ENCODE data around the gene PRR5L.
"Not testable (repeated sequence)": the region's sequence is repeated elsewhere in the genome, so short reads cannot be mapped to it uniquely, and the experiment has no call there.

Gene PRR5L

DNA sequence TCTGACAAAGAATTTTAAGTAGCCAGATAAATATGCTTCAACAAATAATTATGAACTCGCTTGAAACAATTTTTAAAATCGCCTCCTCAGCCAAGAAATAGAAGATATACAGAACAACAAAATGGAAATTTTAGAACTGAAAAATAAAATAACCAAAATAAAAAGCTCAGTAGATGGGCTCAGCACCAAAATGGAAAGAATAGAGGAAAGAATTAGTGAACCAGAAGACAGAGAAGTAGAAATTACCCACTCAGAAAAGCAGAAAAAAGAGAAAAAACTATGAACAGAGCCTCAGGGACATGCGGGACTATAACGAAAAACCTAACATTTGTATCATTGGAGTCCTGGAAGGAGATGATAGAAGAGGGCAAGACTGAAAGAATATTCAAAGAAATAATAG lies 14.2 kb upstream of the PRR5L start:
- no peak for DNase-seq

DNA sequence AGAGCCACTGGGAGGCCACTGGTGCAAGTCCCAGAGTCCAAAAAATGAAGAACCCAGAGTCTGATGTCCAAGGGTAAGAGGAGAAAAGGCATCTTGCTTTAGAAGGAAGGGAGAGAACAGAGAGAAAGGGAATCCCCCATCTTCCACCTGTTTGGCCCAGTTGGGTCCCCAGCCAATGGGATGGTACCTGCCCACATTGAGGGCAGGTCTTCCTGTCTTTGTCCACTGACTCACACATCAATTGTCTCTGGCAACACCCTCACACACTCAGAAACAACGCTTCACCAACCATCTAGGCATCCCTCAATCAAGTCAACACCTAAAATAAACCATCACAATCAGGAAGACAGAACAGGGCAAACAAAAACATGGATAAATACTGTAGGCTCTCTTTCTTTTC lies 13.2 kb upstream of the PRR5L start:
- no peak for DNase-seq

DNA sequence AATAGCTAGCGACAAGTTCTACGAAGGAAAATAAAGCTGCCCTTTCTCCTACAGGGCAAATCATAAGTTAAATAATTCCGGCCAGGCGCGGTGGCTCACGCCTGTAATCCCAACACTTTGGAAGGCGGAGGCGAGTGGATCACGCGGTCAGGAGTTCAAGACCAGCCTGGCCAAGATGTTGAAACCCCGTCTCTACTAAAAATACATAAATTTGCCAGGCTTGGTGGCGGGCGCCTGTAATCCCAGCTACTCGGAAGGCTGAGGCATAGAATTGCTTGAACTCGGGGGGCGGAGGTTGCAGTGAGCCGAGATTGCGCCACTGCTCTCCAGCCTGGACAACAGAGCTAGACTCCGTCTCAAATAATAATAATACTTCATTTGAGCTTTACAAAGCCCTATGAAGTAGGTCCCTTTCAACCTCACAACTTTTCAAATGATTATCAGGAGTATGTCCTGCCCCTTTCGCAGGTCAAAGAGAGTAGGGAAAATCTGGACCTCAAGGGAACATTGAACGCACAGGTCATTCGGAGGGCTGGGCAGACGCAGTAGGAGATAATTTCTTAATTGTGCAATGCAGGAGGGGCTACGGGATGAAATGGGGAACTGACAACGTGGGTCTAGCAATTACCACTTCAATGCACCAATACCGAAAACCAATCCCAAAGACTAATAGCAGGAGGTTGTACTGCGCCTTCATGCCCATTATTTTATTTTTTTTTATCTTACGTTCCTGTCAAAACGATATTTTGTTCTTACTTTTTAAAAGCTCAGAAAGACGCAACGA lies 7.5 kb upstream of the PRR5L start:
- DNase-seq: peak; percentile 42

DNA sequence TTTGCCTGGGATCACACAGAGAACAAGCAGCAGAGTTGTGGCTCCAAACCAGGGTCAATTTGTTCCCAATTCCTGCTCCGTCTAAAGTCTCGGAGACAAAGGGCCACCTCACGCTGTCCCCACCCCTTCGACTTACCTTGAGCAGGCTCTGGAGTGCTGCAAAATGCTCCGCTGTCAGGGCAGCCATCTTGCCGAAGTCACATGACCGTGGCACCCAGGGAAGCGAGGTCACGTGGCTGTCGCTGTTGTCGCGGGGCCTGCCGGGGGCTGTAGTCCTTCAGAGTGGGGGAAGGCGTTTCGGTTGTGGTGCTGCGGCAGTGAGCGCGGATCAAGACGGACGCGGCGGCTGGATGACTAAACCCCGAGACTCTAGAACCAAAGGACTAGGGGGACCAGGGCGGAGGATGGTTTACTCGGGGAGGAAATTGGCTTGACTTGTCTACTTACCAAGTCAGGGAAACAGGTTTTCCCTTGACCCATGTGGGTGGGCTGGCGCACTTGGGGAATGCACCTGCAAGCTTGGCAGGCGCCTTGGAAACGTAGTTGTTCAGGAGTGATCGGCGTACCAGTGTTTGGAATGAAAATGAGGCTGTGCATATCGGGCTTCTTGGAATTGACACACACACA lies 6.7 kb upstream of the PRR5L start, which contains the start of gene COMMD9:
Gene COMMD9 (minus strand): TSS at position 199 of the 627 bp plus-strand sequence. CDS start 12 bp downstream, at position 187.
- DNase-seq: peak; percentile 93

- DNase-seq: peak; percentile 69
Observed at GRCh38 chr11:36292311-36292722, 3.8 kb upstream of the PRR5L start.

DNA sequence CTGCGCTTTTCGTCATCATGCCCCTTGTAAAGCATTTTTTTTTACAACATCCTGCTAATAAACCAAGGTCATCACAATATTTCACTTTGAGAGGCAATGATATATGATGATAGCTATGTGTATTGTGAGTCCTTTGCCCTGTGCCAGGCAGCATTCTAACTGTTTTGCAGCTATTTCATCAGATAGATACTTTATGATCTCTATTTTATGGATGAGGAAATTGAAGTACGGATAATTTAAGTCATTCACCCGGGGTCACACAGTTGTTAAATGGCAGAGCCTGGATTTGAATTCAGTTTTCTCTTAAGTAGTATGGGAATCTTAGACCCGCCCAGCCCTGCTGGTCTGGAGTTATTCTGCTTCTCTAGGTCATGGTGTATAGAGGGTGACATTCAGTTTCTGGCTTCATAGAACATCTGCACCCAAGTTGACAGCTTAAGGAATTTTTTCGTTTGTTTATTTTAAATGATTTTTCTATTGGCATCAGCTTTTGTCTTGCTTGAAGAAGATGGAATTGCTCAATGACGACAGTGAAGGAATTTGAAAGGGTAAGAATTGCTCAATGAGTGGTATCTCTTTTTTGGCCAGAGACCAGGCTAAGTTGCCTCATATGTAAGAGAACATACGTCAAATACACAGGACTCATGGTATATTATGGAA lies 926 bp downstream of the PRR5L start:
- DNase-seq: peak; percentile 74

GRCh38 chr11:36300650-36301049 lies 4.6 kb downstream of the PRR5L start:
- no peak for DNase-seq

DNA sequence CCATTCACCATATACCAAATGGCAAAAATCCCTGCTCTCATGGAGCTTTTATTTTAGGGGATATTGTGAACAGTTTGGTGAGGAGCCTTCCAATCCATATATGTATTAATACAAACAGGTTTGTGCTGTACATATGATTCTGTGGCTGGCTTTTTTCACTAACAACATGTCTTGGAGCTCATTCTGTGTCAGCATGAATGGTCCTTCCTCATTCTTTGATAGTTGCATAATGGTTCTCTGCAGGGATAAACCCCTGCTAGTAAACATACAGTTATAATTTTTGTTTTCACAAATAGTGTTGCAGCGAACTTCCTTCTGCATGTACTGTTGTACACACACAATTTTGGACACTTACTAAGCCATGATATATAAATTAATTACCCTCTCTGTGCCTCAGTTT lies 8.3 kb downstream of the PRR5L start:
- peak; percentile 59 for DNase-seq

GRCh38 chr11:36305047-36305446 lies 9.0 kb downstream of the PRR5L start:
- DNase-seq: no peak

GRCh38 chr11:36306888-36307287 lies 10.8 kb downstream of the PRR5L start:
- peak; percentile 40 for DNase-seq

GRCh38 chr11:36308577-36308976 lies 12.5 kb downstream of the PRR5L start:
- no peak for DNase-seq

- no peak for DNase-seq
Observed at GRCh38 chr11:36309779-36310178, 13.7 kb downstream of the PRR5L start.

DNA sequence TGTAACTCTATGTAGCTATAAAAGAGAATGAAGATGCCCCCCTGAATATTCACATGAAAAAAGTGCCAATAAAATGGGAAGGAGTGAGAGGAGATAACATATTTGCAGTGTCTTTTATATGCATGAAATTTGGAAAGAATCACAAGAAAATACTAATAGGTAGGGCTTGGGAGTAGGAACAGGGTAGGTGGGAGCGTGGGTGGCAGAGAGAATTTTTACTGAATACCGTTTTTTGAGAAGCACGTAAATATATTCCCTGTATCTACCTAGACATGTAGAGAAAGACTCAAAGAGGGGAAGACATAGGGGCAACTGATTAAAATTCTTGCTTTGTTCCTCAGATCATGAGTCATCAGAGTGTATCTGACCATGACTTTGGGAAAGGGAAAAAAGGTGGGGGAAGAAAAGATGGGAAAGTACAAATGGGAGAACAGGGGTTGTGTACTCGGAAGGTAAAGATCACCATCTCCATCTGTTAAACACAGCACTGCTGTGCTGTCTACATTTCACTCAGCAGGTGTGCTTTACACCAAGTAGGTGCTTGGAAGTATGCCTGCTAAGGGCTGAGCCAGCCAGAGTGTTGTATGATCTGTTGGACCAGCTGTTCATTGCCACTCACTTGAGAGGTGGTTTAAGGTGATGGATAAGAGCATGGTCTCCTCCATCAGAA lies 16.0 kb downstream of the PRR5L start:
- no peak for DNase-seq

- peak; percentile 72 for DNase-seq
Observed at GRCh38 chr11:36312611-36313472, 16.8 kb downstream of the PRR5L start.

DNA sequence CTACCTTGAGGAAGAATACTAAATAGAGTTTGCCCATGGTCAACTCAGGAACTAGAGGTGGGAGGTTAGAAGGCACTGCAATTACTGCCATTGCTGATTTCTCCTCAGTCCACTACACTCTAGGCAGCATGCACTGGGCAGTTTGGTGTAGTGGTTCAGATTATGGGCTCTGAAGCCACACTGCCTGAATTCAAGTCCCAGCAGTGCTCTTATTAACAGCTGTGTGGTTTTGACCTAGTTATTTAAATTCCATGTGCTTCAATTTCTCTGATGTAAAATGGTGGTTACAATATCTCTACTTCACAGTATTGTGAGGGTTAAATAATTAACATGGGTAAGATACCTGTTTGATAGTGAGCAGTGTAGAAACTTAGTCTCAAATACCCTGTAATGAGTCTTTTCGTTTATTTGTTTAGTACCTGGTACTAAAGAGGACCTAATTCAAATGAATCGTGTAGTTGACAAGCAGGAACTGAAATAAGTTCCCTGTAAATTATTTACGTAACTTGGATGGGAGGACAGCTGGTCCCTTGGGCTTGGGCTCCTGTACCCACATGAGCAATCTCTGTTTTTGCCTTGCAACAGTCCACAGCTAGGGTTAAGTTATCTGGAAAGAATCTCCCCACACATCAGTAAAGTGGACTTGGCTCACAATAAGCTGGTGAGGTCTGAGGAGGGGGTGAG lies 17.8 kb downstream of the PRR5L start:
- peak; percentile 11 for DNase-seq

DNA sequence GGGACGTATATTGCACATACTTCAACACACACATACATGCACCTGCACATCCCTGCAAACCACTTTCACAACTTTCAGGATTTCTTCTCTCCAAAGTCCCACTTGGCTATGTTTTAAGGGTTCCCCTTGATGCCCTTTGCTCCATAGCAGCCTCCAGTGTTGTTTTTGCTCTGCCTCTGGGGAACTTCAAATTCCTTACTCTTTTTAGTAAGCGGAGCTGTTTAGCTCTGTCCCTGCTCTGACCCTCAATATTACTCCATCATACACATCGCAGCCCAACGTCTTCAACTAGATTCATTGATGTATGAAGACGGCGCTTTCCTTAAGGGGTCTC lies 18.3 kb downstream of the PRR5L start:
- DNase-seq: no peak

DNA sequence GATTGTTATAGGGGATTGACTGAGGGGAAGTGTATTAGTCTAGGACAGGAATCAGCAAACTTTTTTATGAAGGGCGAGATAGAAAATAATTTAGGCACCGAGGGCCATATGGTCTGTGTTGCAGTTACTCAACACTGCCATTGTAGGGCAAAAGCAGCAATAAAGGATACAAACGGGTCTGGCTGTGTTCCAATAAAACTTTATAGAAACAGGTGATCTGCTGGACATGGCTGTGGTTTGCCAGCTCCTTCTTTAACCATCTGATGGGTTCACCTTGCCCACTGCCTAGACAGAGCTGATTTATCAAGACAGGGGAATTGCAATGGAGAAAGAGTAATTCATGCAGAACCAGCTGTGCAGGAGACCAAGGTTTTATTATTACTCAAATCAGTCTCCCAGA lies 20.0 kb downstream of the PRR5L start:
- no peak for DNase-seq

GRCh38 chr11:36317992-36318391 lies 21.9 kb downstream of the PRR5L start:
- no peak for DNase-seq

DNA sequence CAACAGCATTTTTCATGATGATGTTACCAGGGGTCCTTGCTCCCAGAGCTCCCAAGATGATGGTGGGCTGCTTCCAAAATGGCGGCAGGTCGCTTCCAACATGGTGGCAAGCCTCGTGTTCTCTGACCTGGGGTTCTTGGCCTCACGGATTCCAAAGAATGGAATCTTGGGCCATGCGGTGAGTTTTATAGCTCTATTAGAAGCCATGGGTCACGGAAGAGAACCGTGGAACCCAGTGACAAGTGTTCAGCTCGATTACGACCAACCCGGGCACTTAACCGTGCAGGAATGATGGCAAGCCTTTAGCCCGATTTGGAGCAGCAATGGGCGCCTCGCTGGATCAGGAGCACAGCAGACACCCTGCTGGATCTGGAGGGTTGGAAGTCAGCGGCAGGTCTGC lies 28.9 kb downstream of the PRR5L start:
- not testable (repeated sequence) for DNase-seq

DNA sequence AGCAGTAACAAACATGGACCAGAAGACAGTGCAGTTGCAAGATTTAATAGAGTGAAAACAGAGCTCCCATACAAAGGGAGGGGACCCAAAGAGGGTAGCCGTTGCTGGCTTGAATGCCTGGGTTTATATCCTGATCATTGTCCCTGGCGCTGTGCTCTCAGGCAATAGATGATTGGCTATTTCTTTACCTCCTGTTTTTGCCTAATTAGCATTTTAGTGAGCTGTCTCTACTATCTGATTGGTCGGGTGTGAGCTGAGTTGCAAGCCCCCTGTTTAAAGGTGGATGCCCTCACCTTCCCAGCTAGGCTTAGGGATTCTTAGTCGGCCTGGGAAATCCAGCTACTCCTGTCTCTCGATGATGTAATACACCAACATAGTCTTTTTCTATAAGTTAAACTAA lies 29.3 kb downstream of the PRR5L start:
- DNase-seq: not testable (repeated sequence)

DNA sequence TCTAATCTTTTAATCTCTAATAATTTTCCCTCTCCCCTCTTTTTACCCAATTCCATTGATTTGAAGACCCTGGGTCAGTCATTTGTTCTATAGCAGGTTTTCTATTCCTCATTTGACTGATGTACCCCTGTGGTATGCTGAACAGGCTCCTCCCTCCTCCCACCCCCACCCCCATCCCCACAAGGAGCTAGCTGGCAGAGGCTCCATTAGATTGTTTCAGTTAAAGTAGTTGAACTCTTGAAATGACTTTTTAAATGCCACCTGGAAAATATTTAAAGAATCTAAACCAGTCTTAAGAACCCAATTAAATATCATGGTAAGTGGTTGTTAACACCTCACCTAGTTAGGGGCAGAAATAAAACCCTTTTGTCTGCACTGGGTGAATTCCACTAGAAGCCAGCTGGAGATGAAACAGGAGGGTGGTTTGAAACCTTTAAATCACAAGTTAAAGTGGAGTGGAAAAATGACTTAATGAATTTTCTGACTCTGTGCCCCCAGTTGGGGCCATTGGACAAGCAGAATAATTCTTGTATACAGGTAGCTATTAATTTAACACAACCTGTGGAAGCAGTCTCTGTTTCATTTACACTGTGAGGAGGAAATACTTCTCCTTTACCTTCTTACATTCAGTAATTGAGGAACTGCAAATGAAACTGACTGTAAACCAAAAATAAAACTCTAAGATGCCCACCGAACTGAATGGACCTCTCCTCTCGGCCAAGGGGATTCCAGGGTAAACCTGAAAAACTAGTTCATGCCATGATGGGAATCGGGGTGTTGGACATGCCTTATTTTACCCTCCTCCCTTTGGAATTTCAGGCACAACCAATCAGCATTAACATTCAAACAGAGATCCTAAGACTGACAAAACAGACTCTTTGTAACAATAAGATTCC lies 30.7 kb downstream of the PRR5L start:
- no peak for DNase-seq

Data from MV-4-11 (cell line).